Coronary artery (tissue), 2 donors: ENCODE data around the gene SEH1L.
"Not testable (repeated sequence)": the region's sequence is repeated elsewhere in the genome, so short reads cannot be mapped to it uniquely, and the experiment has no call there.

Source experiments
- DNase-seq: peaks from one replicate; pipeline ENCODE4 v3.0.0-alpha.2; 2017; ENCODE audit warnings: low spot score
- H3K27ac ChIP-seq, 2 donors: fragments of 200-600 bp; sonication (generic); one replicate each; pipeline ENCODE4 v1.5.1; 2016 to 2019
- H3K4me3 ChIP-seq: fragments of 200-600 bp; sonication (generic); 2 replicates; pipeline ENCODE4 v1.5.1; 2016; ENCODE audit warnings: mild to moderate bottlenecking, moderate library complexity
- CTCF ChIP-seq: fragments of 200-600 bp; sonication (generic); IDR thresholded peaks from one replicate; pipeline ENCODE4 v1.5.1; 2019; ENCODE audit warnings: antibody characterized with exemption

SEH1L gene

GRCh38 chr18:12960853-12961397, 13.1 kb downstream of the SEH1L start:
- TF ChIP-seq CTCF = no peak
- no peak for DNase-seq
- no peak overlapping the region for H3K4me3 ChIP-seq
- H3K27ac ChIP-seq = no peak overlapping the region

DNA sequence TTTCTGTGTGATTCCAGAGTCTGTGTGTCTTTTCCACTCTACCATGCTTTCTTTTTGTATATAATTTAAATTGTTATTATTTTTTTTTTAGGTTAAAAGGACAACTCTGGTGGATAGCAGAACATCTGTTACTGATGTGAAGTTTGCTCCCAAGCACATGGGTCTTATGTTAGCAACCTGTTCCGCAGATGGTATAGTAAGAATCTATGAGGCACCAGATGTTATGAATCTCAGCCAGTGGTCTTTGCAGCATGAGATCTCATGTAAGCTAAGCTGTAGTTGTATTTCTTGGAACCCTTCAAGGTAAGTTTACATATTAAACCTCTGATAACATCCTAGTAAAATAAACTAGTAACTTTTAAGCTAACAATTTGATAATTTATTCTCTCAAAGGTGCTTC, 15.3 kb downstream of the SEH1L start:
- no peak for DNase-seq
- Histone ChIP-seq H3K27ac (no peak overlapping the region), H3K4me3 (no peak overlapping the region)
- TF ChIP-seq CTCF = no peak

DNA sequence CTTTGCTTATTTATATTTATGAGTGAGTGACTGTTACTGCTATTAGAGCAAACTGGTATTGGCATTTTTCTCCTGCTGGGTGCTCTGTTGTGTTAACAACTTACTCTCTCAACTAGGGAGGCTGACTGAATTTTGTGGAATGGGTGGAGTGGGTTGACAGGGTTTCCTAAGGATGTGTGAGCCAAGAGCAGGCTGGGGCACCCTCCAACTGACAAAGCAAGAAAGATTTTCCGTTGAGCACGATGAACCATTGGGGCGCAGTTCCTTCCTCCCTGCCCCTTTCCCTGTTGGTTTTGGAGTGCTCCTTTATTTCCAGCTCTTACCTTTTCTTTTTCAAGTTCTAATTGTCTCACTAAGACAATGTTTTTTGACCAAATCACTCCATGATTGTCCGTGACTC, 20.3 kb downstream of the SEH1L start:
- H3K4me3 ChIP-seq = no peak overlapping the region
- no peak for TF ChIP-seq CTCF
- H3K27ac ChIP-seq = no peak overlapping the region
- no peak for DNase-seq

GRCh38 chr18:12968619-12969018, 20.8 kb downstream of the SEH1L start:
- no peak for TF ChIP-seq CTCF
- DNase-seq = no peak
- Histone ChIP-seq H3K27ac (no peak overlapping the region), H3K4me3 (no peak overlapping the region)

- DNase-seq = no peak
- Histone ChIP-seq H3K27ac (no peak overlapping the region), H3K4me3 (no peak overlapping the region)
- no peak for TF ChIP-seq CTCF
These were observed 25.9 kb downstream of the SEH1L start for GRCh38 chr18:12973562-12974213.

DNA sequence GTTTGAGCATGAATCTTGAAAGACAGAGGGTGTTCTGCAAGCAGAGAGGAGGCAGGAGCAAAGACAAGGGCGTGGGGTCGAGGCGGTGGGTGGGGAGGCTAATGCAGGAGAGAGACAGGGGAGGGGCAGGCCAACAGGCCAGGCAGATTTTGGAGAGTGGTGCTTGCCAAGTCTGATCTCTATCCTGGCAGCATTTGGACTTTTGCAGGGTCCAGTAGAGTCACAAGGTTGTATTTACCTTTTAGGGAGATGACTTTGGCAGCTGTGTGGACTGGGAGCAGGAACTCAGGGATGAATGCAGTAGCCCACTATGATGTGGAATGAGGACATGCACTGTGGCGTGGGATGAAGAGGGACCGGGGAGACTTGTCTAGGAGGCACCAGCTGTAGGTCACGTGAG, 27.7 kb downstream of the SEH1L start:
- TF ChIP-seq CTCF = no peak
- Histone ChIP-seq H3K4me3 (no peak overlapping the region), H3K27ac (no peak overlapping the region)
- no peak for DNase-seq

DNA sequence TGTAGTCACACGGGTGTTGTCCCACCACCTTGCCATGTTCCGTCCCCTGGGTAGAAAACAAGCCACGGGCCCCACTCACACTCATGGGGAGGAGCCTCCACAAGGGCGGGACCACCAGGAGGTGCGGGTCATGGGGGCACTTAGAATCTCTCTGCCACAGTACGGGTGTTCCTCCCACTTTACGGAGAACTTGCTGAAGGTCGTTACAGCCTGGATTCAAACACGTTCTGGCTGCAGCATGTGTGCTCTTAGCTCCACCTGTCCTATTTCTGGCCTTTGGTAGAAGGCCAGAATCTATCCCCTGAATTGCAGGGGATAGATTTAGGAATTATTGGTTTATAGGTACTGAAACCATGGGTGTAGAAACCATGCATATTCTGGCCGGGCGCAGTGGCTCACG, 28.5 kb downstream of the SEH1L start:
- Histone ChIP-seq H3K27ac (no peak overlapping the region), H3K4me3 (no peak overlapping the region)
- DNase-seq = no peak
- TF ChIP-seq CTCF = no peak

DNA sequence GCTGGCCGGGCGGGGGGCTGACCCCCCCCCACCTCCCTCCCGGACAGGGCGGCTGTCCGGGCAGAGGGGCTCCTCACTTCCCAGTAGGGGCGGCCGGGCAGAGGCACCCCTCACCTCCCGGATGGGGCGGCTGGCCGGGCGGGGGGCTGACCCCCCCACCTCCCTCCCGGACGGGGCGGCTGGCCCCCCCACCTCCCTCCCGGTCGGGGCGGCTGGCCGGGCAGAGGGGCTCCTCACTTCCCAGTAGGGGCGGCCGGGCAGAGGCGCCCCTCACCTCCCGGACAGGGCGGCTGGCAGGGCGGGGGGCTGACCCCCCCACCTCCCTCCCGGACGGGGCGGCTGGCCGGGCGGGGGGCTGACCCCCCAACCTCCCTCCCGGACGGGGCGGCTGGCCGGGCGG, 32.3 kb downstream of the SEH1L start:
- H3K27ac ChIP-seq, H3K4me3 ChIP-seq, DNase-seq: not testable (repeated sequence)
